K562 (cell line): ENCODE measurements around the gene TSSK6. TPM values are rescaled to one million over a fixed set of nuclear protein-coding genes. Genes with fewer than 3 reads are reported as not detected.

ENCODE experiments used
- ATAC-seq: fragments of 200-7000 bp; cut with Tn5 transposase; 3 replicates; pipeline ENCODE4 v1.9.1; 2020; ENCODE audit warnings: moderate library complexity
- BruUV-seq: library from RNA; stranded (reverse); fragments of 400-500 nt; replicated peaks from 2 replicates; lab custom pipeline; 2021; lab: Mats Ljungman, UMichigan
- CTCF ChIA-PET: fragments of 300-600 bp; formaldehyde crosslinking; extraction: SDS; loops from one replicate; lab custom pipeline; 2021; ENCODE audit warnings: low intra/inter-chr PET ratio; lab: Yijun Ruan, JAX
- POLR2A ChIA-PET: fragments of 300-600, 350-650 bp; sonication (Branson Sonifier 250); formaldehyde crosslinking; extraction: SDS; loops from one replicate; lab custom pipeline; 2021; ENCODE audit warnings: antibody characterized with exemption, inconsistent platforms; lab: Yijun Ruan, JAX
- DNase-seq, 4 experiments: peaks; one replicate each; pipeline versions ENCODE4 v3.0.0 to v3.0.0-alpha.2; 2011 to 2018; ENCODE audit warnings: low spot score in 3 of 4, mixed read lengths in 3 of 4; ENCODE audit errors: extremely low read depth in 1 of 4
- FAIRE-seq: peaks from 2 replicates; lab custom pipeline; 2011; peaks lifted over from hg19 to GRCh38; lab: Jason Lieb, UNC
- H2AFZ ChIP-seq: 2 replicates; pipeline ENCODE4 v1.6.0; 2011; ENCODE audit warnings: low read depth, low read length, control low read depth, inconsistent platforms
- H3K27ac ChIP-seq: fragments of 200-600 bp; 3 replicates; pipeline ENCODE4 v1.8.0; 2011; ENCODE audit warnings: low read depth, mild to moderate bottlenecking, control low read depth, inconsistent platforms, low read length, moderate library complexity, mixed read lengths; ENCODE audit errors: extremely low read depth
- H3K27me3 ChIP-seq, 2 experiments: fragments of 300-600 bp in 1 of 2; 2 replicates in 1 of 2; 3 replicates in 1 of 2; pipeline versions ENCODE4 v1.6.0 to v1.8.0; 2011; ENCODE audit warnings: inconsistent platforms in 2 of 2, low read length in 2 of 2, mild to moderate bottlenecking in 1 of 2, mixed read lengths in 1 of 2, moderate library complexity in 1 of 2; ENCODE audit not compliant: control insufficient read depth in 2 of 2, insufficient read depth in 2 of 2
- H3K36me3 ChIP-seq: fragments of 300-600 bp; 3 replicates; pipeline ENCODE4 v1.8.0; 2011; ENCODE audit warnings: mild to moderate bottlenecking, low read length, inconsistent platforms; ENCODE audit not compliant: control insufficient read depth, insufficient read depth
- H3K4me1 ChIP-seq, 2 experiments: fragments of 200-600 bp in 1 of 2; replicated peaks in 1 of 2; 2 replicates in 1 of 2; 3 replicates in 1 of 2; pipeline versions ENCODE4 v1.5.1 to v1.8.0; 2011; ENCODE audit warnings: inconsistent platforms in 2 of 2, low read length in 2 of 2, mild to moderate bottlenecking in 1 of 2, mixed read lengths in 1 of 2, moderate library complexity in 1 of 2; ENCODE audit not compliant: control insufficient read depth in 2 of 2, insufficient read depth in 2 of 2
- H3K4me2 ChIP-seq: 2 replicates; pipeline ENCODE4 v1.6.1; 2011; ENCODE audit warnings: low read length, control low read depth, inconsistent platforms, mixed read lengths; ENCODE audit not compliant: insufficient read depth
- H3K4me3 ChIP-seq: fragments of 200-600 bp; sonication (generic), shearing (Covaris generic); 2 replicates; pipeline ENCODE4 v1.5.1; 2016; ENCODE audit warnings: control low read depth, inconsistent platforms
- H3K79me2 ChIP-seq: fragments of 200-600 bp; 3 replicates; pipeline ENCODE4 v1.8.0; 2011; ENCODE audit warnings: low read length, inconsistent platforms; ENCODE audit not compliant: control insufficient read depth, insufficient read depth
- H3K9ac ChIP-seq, 2 experiments: 2 replicates each; pipeline versions ENCODE4 v1.6.0 to v1.6.1; 2011; ENCODE audit warnings: low read depth in 2 of 2, low read length in 2 of 2, control low read depth in 1 of 2, inconsistent platforms in 1 of 2, mild to moderate bottlenecking in 1 of 2, mixed read lengths in 1 of 2; ENCODE audit not compliant: insufficient read depth in 1 of 2
- H3K9me1 ChIP-seq: one replicate; pipeline ENCODE4 v1.6.0; 2011; ENCODE audit warnings: inconsistent platforms, mild to moderate bottlenecking, low read length, moderate library complexity; ENCODE audit not compliant: control insufficient read depth, insufficient read depth
- H3K9me3 ChIP-seq: replicated peaks from 2 replicates; pipeline ENCODE4 v1.5.1; 2011; ENCODE audit warnings: low read depth, low read length, inconsistent platforms; ENCODE audit not compliant: control insufficient read depth, insufficient read depth
- H4K20me1 ChIP-seq: replicated peaks from 2 replicates; pipeline ENCODE4 v1.6.1; 2011; ENCODE audit warnings: low read length, inconsistent platforms, mixed read lengths; ENCODE audit not compliant: control insufficient read depth, insufficient read depth
- CREB1 ChIP-seq, 2 experiments: sonication (generic) in 1 of 2; formaldehyde crosslinking in 1 of 2; IDR thresholded peaks; 2 replicates each; pipeline versions ENCODE4 v1.6.1 to v1.8.0; 2012 to 2022; ENCODE audit warnings: inconsistent platforms in 1 of 2, mild to moderate bottlenecking in 1 of 2, missing genetic modification reagents in 1 of 2, moderate library complexity in 1 of 2
- MED1 ChIP-seq: sonication (generic); formaldehyde crosslinking; IDR thresholded peaks from 2 replicates; pipeline ENCODE4 v1.8.1; 2023; ENCODE audit warnings: missing genetic modification reagents, borderline replicate concordance
- MEF2A ChIP-seq: IDR thresholded peaks from 2 replicates; pipeline ENCODE4 v1.6.1; 2011; ENCODE audit warnings: low read depth, mild to moderate bottlenecking, low read length, moderate library complexity; ENCODE audit not compliant: control insufficient read depth
- RBM22 ChIP-seq: fragments of 200-400 bp; formaldehyde crosslinking; IDR thresholded peaks from 2 replicates; pipeline ENCODE4 v1.6.1; 2018; ENCODE audit warnings: low read length, low read depth; ENCODE audit not compliant: poor library complexity, severe bottlenecking
- ZBTB2 ChIP-seq: fragments of 450-650 bp; IDR thresholded peaks from 2 replicates; pipeline ENCODE4 v1.6.1; 2016; ENCODE audit warnings: antibody characterized with exemption
- ZFX ChIP-seq: sonication (generic); formaldehyde crosslinking; IDR thresholded peaks from 2 replicates; pipeline ENCODE4 v1.8.0; 2022; ENCODE audit warnings: mild to moderate bottlenecking, missing genetic modification reagents, moderate library complexity
- ZZZ3 ChIP-seq: fragments of 450-650 bp; IDR thresholded peaks from 2 replicates; pipeline ENCODE4 v1.6.1; 2016; ENCODE audit warnings: antibody characterized with exemption, mild to moderate bottlenecking, moderate library complexity
- WGBS: fragments of 100-300 bp; shearing (Covaris generic); methylation state at CpG from one replicate; pipeline ENCODE4 v1.1.6; 2016; ENCODE audit warnings: low coverage, mixed read lengths; ENCODE audit not compliant: insufficient coverage; ENCODE audit errors: missing lambda C conversion rate; 5-methylcytosine and 5-hydroxymethylcytosine counted together
- in situ Hi-C: fragments of 300-500 bp; cut with MboI; formaldehyde crosslinking; loops from 4 replicates; pipeline ENCODE4 v1.15.0; 2018; ENCODE audit warnings: inconsistent platforms, mixed read lengths
- intact Hi-C: fragments of 100-400 bp; cut with micrococcal nuclease; formaldehyde crosslinking; loops from 2 replicates; pipeline ENCODE4 v1.14.2; 2022
- polyA plus RNA-seq, 8 experiments: library from polyadenylated mRNA; depleted of rRNA in 4 of 8; stranded (reverse) in 5 of 8; unstranded in 3 of 8; fragments of >200 nt; fragmentation: Nextera tagmentation in 2 of 8; fragmentation: Illumina TruSeq in 1 of 8; extraction: Ambion mirVana in 2 of 8; extraction: Trizol in 1 of 8; gene quantifications; 2 replicates each; pipeline versions ENCODE4 v1.2.1 to v1.2.3, GENCODE V29; 2011 to 2014; ENCODE audit warnings: inconsistent platforms in 1 of 8, missing spikeins in 1 of 8
- total RNA-seq, 7 experiments: library from RNA; depleted of rRNA in 6 of 7; stranded (reverse); fragments of >200 nt in 6 of 7; fragmentation: Illumina TruSeq in 2 of 7; extraction: Trizol in 2 of 7; gene quantifications; 2 replicates each; pipeline versions ENCODE4 v1.2.1 to v1.2.3, GENCODE V29; 2011 to 2021; ENCODE audit warnings: low replicate concordance in 1 of 7
- TF ChIP-seq, protein P1 (sequence below): sonication (generic); formaldehyde crosslinking; IDR thresholded peaks from 2 replicates; pipeline ENCODE4 v1.8.1; 2023; ENCODE audit warnings: mild to moderate bottlenecking, missing genetic modification reagents

The TSSK6 gene
- total and polyA plus RNA-seq, 9 of the 15 experiments (the other 6 are each of a cell fraction or from before 2014, with no cell fraction given): 0.21 to 2.6 (median 1.5) TPM; not detected in 3

DNA sequence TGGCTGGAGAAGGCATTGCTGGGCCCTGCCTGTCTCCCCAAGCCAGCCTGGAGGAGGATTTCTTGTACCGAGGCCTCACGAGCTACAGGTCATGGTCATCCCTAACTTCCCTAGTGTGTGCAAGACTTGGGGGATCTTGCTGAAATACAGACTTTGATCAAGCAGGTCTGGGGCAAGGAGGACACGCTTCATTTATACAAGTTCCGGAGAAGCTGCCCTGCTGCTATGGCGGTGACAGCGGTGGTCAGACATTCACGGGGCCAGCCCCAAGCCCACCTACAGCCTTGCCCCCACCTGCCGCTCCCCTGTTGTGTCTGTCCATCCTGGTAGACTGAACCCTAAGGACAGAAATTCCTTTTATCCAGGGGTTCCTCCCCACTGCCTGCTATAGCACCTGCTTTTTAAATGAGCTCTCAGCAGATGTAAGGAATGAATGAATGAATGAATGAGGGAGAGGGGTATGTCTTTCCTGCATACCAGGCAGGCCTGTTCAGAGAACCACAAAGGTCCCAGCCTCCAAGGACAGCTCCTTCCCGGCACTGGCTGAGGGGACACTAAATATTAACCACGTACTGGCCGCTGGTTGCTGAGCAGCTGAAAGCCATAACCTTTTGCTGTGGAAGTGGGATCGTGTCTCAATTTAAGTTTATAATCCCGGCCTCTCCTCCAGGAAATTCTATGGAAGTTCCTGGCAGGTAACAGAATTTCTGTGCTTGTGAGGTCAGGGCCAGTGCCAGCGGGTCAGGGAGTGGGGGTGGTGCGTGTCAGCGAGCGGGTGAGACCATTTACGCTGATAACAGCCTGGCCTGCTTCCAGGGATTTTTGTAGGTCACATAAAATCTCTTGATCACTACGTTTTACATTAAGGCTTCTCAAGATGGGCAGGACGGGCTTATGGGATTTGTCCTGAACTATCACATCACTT lies 27.1 kb downstream of the TSSK6 start (continued):
- TF ChIP-seq ZBTB2: peak; percentile 62; the same call in 1 of the 2 replicates

GRCh38 chr19:19487077-19487949 lies 28.0 kb downstream of the TSSK6 start:
- peak overlapping the region; percentile 90 for H3K27ac ChIP-seq
- H3K79me2 ChIP-seq: peaks cover 95% of the 10 kb centered on the region
- no peak overlapping the region for H3K4me3 ChIP-seq
- intact Hi-C loops (loop anchor here (5.0 kb wide), 1 partner anchor 100 kb away; no protein-coding TSS in a partner anchor), in situ Hi-C loops (no loop called here)
- no peaks in the 10 kb centered on the region for H3K27me3 ChIP-seq
- peaks cover 38 to 56% of the 10 kb centered on the region in 2 experiments for H3K4me1 ChIP-seq
- H3K9me1 ChIP-seq: peaks cover 4% of the 10 kb centered on the region
- peak overlapping the region; percentile 53; the same call in 1 of the 2 replicates for H3K4me2 ChIP-seq
- WGBS: 47% methylated on average over 7 of the region's 9 CpGs
- POLR2A ChIA-PET: interaction anchor here (0.5 to 2.3 kb wide), 8 partner anchors 8 to 316 kb away, joined by 3 to 11 read pairs (median 3); no protein-coding TSS in a partner anchor
- FAIRE-seq (no peak), ATAC-seq (no peak; the same call in 2 of the 3 replicates), DNase-seq (no peak)
- H2AFZ ChIP-seq: no peak overlapping the region
- H3K9ac ChIP-seq: peak overlapping the region; percentile 66 to 83; a peak in 3 of 4 replicates
- peaks cover 70% of the 10 kb centered on the region; the same call in 2 of the 3 replicates for H3K36me3 ChIP-seq
- no TSS peak for BruUV-seq
- peaks cover 26% of the 10 kb centered on the region; the same call in 1 of the 2 replicates for H4K20me1 ChIP-seq
- CTCF ChIA-PET: no interaction called here
- H3K9me3 ChIP-seq: no peaks in the 10 kb centered on the region
- TF ChIP-seq RBM22: peak; percentile 29
- 0 out of 2 replicates have a peak, but pooled peaks have one; percentile 6 for TF ChIP-seq ZFX (CRISPR knock-in tag)
- TF ChIP-seq CREB1 (IDR thresholded peaks at IDR 0.05): no peak
- TF ChIP-seq CREB1 (CRISPR knock-in tag; IDR thresholded peaks at IDR 0.05): no peak
- no peak for TF ChIP-seq MEF2A
- TF ChIP-seq MED1: no peak
- TF ChIP-seq, protein P1, sequence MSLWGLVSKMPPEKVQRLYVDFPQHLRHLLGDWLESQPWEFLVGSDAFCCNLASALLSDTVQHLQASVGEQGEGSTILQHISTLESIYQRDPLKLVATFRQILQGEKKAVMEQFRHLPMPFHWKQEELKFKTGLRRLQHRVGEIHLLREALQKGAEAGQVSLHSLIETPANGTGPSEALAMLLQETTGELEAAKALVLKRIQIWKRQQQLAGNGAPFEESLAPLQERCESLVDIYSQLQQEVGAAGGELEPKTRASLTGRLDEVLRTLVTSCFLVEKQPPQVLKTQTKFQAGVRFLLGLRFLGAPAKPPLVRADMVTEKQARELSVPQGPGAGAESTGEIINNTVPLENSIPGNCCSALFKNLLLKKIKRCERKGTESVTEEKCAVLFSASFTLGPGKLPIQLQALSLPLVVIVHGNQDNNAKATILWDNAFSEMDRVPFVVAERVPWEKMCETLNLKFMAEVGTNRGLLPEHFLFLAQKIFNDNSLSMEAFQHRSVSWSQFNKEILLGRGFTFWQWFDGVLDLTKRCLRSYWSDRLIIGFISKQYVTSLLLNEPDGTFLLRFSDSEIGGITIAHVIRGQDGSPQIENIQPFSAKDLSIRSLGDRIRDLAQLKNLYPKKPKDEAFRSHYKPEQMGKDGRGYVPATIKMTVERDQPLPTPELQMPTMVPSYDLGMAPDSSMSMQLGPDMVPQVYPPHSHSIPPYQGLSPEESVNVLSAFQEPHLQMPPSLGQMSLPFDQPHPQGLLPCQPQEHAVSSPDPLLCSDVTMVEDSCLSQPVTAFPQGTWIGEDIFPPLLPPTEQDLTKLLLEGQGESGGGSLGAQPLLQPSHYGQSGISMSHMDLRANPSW: no peak
- TF ChIP-seq ZZZ3: no peak
- no peak for TF ChIP-seq ZBTB2
